Caco-2 (cell line): ENCODE data around the gene MYO1E. TPM values are rescaled to one million over a fixed set of nuclear protein-coding genes. Genes with fewer than 3 reads are reported as not detected.

Source experiments
- BruUV-seq: library from RNA; stranded (reverse); fragments of 400-500 nt; replicated peaks from 2 replicates; lab custom pipeline; 2021; lab: Mats Ljungman, UMichigan
- CTCF ChIA-PET: fragments of 300-600 bp; sonication (Branson Sonifier 250); formaldehyde crosslinking; loops from one replicate; lab custom pipeline; 2022; ENCODE audit warnings: antibody characterized with exemption; lab: Charles Lee
- POLR2A ChIA-PET: fragments of 300-600 bp; sonication (Branson Sonifier 250); formaldehyde crosslinking; loops from one replicate; lab custom pipeline; 2022; ENCODE audit warnings: antibody characterized with exemption; lab: Charles Lee
- DNase-seq, 2 experiments: peaks; one replicate each; pipeline versions ENCODE4 v3.0.0 to v3.0.0-alpha.2; 2020 to 2022
- H3K27me3 ChIP-seq: replicated peaks from 2 replicates; pipeline ENCODE4 v1.6.0; 2011; ENCODE audit warnings: low read length; ENCODE audit not compliant: control insufficient read depth, insufficient read depth
- H3K36me3 ChIP-seq: 2 replicates; pipeline ENCODE4 v1.5.1; 2011; ENCODE audit warnings: low read length; ENCODE audit not compliant: control insufficient read depth, insufficient read depth
- H3K4me1 ChIP-seq: fragments of 250-450 bp; sonication (Bioruptor Pico); 2 replicates; pipeline ENCODE4 v1.5.1; 2020; ENCODE audit warnings: mild to moderate bottlenecking
- H3K4me3 ChIP-seq: 2 replicates; pipeline ENCODE4 v1.5.1; 2011; ENCODE audit warnings: low read depth, mild to moderate bottlenecking, control low read depth, low read length
- H3K9me3 ChIP-seq: fragments of 250-450 bp; sonication (Bioruptor Pico); 2 replicates; pipeline ENCODE4 v1.5.1; 2020; ENCODE audit warnings: mild to moderate bottlenecking, moderate library complexity
- H3K27ac Mint-ChIP-seq: one replicate; pipeline ENCODE4 v1.8.0; 2022; ENCODE audit warnings: mixed read lengths; ENCODE audit not compliant: unreplicated experiment
- H3K27me3 Mint-ChIP-seq: one replicate; pipeline ENCODE4 v1.8.0; 2022; ENCODE audit warnings: mixed read lengths; ENCODE audit not compliant: insufficient read depth, unreplicated experiment
- H3K36me3 Mint-ChIP-seq: one replicate; pipeline ENCODE4 v1.8.0; 2022; ENCODE audit warnings: mild to moderate bottlenecking, mixed read lengths; ENCODE audit not compliant: insufficient read depth, unreplicated experiment
- H3K4me1 Mint-ChIP-seq: one replicate; pipeline ENCODE4 v1.8.0; 2022; ENCODE audit warnings: low read depth, mixed read lengths; ENCODE audit not compliant: unreplicated experiment
- H3K4me3 Mint-ChIP-seq: one replicate; pipeline ENCODE4 v1.8.0; 2022; ENCODE audit warnings: mild to moderate bottlenecking, moderate library complexity, mixed read lengths; ENCODE audit not compliant: unreplicated experiment
- H3K9me3 Mint-ChIP-seq: one replicate; pipeline ENCODE4 v1.8.0; 2022; ENCODE audit warnings: mixed read lengths; ENCODE audit not compliant: unreplicated experiment
- CTCF ChIP-seq, 2 experiments: fragments of 200-600 bp in 1 of 2; IDR thresholded peaks; 1 replicate in 1 of 2; 2 replicates in 1 of 2; pipeline versions ENCODE4 v1.5.1 to v1.8.0; 2011 to 2022; ENCODE audit warnings: antibody characterized with exemption in 1 of 2, control low read depth in 1 of 2, inconsistent platforms in 1 of 2, low read depth in 1 of 2, low read length in 1 of 2, mild to moderate bottlenecking in 1 of 2, moderate library complexity in 1 of 2; ENCODE audit not compliant: insufficient read depth in 1 of 2, severe bottlenecking in 1 of 2, unreplicated experiment in 1 of 2
- intact Hi-C: fragments of 100-400 bp; cut with micrococcal nuclease; formaldehyde crosslinking; loops from one replicate; pipeline ENCODE4 v1.10.0; 2022; ENCODE audit not compliant: unreplicated experiment
- total RNA-seq: library from RNA; stranded (reverse); gene quantifications from 2 replicates; pipeline ENCODE4 v1.2.3, GENCODE V29; 2022

Gene MYO1E
- total RNA-seq, 1 experiment from 2014 or later, result 187 TPM

GRCh38 chr15:59262316-59262715 is 110.4 kb downstream of the MYO1E start:
- Histone ChIP-seq H3K4me1 (peaks cover 53% of the 10 kb centered on the region), H3K27me3 (no peaks in the 10 kb centered on the region), H3K9me3 (no peaks in the 10 kb centered on the region), H3K4me3 (no peak overlapping the region), H3K36me3 (no peaks in the 10 kb centered on the region; the same call in 1 of the 2 replicates)
- intact Hi-C loops, result no loop called here
- Mint-ChIP-seq H3K9me3 (no peaks in the 10 kb centered on the region), H3K27ac (no peak overlapping the region), H3K27me3 (no peaks in the 10 kb centered on the region), H3K36me3 (peaks cover 64% of the 10 kb centered on the region), H3K4me3 (no peak overlapping the region), H3K4me1 (peaks cover 34% of the 10 kb centered on the region)
- TF ChIP-seq CTCF (IDR thresholded peaks at IDR 0.05; ENCODE audit: insufficient read depth in 1 of 2, low read depth in 1 of 2, low read length in 1 of 2, severe bottlenecking in 1 of 2, unreplicated experiment in 1 of 2), result no peak
- DNase-seq, result no peak
- POLR2A ChIA-PET, result no interaction called here
- no TSS peak for BruUV-seq
- CTCF ChIA-PET, result no interaction called here

- CTCF ChIA-PET, result no interaction called here
- no TSS peak for BruUV-seq
- peaks cover 56% of the 10 kb centered on the region for H3K4me1 ChIP-seq
These were observed 112.6 kb downstream of the MYO1E start for GRCh38 chr15:59260090-59260489.

GRCh38 chr15:59259137-59259943 is 113.3 kb downstream of the MYO1E start:
- Mint-ChIP-seq H3K27ac (peak overlapping the region; percentile 63), H3K9me3 (no peaks in the 10 kb centered on the region), H3K27me3 (no peaks in the 10 kb centered on the region), H3K4me1 (peaks cover 48% of the 10 kb centered on the region), H3K4me3 (no peak overlapping the region), H3K36me3 (peaks cover 72% of the 10 kb centered on the region)
- TF ChIP-seq CTCF (IDR thresholded peaks at IDR 0.05; ENCODE audit: insufficient read depth in 1 of 2, low read depth in 1 of 2, low read length in 1 of 2, severe bottlenecking in 1 of 2, unreplicated experiment in 1 of 2), result no peak
- ChIA-PET POLR2A (no interaction called here), CTCF (no interaction called here)
- Histone ChIP-seq H3K27me3 (no peaks in the 10 kb centered on the region), H3K9me3 (no peaks in the 10 kb centered on the region), H3K4me1 (peaks cover 59% of the 10 kb centered on the region), H3K4me3 (no peak overlapping the region), H3K36me3 (no peaks in the 10 kb centered on the region; the same call in 1 of the 2 replicates)
- no TSS peak for BruUV-seq
- intact Hi-C loops, result loop anchor here (5.0 kb wide), 1 partner anchor 78 kb away; no protein-coding TSS in a partner anchor
- DNase-seq, result no peak

More at GRCh38 chr15:59260090-59260489, 112.6 kb downstream of the MYO1E start:
- H3K4me1 Mint-ChIP-seq, result peaks cover 48% of the 10 kb centered on the region
- POLR2A ChIA-PET, result interaction anchor here (0.6 kb wide), 1 partner anchor 13 kb away, joined by 3 read pairs; no protein-coding TSS in a partner anchor
- no peak for DNase-seq
- intact Hi-C loops, result no loop called here
- no peak overlapping the region for H3K4me3 Mint-ChIP-seq
- Histone ChIP-seq H3K9me3 (no peaks in the 10 kb centered on the region), H3K36me3 (no peaks in the 10 kb centered on the region; the same call in 1 of the 2 replicates), H3K27me3 (no peaks in the 10 kb centered on the region), H3K4me3 (no peak overlapping the region)
- peak overlapping the region; percentile 63 for H3K27ac Mint-ChIP-seq
- H3K9me3 Mint-ChIP-seq, result no peaks in the 10 kb centered on the region
- no peak for TF ChIP-seq CTCF (IDR thresholded peaks at IDR 0.05; ENCODE audit: insufficient read depth in 1 of 2, low read depth in 1 of 2, low read length in 1 of 2, severe bottlenecking in 1 of 2, unreplicated experiment in 1 of 2)
- no peaks in the 10 kb centered on the region for H3K27me3 Mint-ChIP-seq
- H3K36me3 Mint-ChIP-seq, result peaks cover 67% of the 10 kb centered on the region
